ENCODE results near the gene CSNK1G3. TPM values are rescaled to one million over a fixed set of nuclear protein-coding genes. Genes with fewer than 3 reads are reported as not detected.
"Not testable (repeated sequence)": the region's sequence is repeated elsewhere in the genome, so short reads cannot be mapped to it uniquely, and the experiment has no call there.

CSNK1G3 gene
- polyA plus RNA-seq (2013, experiment 1 of 2; ENCODE audit: insufficient read length) = 25.9 TPM
- polyA plus RNA-seq (2013, experiment 2 of 2; ENCODE audit: insufficient read length) = 25.9 TPM

- DNase-seq = peak; percentile 98
Measured at GRCh38 chr5:123511648-123512605, at the start of gene CSNK1G3. CSNK1G3 (plus strand) TSS chr5:123512177; CDS start chr5:123545664, 33,487 bp downstream.

- DNase-seq = not testable (repeated sequence)
Measured at GRCh38 chr5:123466839-123467238, 45.1 kb upstream of the CSNK1G3 start.

- no peak for DNase-seq
Measured at GRCh38 chr5:123471385-123471784, 40.6 kb upstream of the CSNK1G3 start.

- peak; percentile 23 for DNase-seq
Measured at GRCh38 chr5:123472150-123472924, 39.6 kb upstream of the CSNK1G3 start.

- no peak for DNase-seq
Measured at GRCh38 chr5:123474228-123474627, 37.7 kb upstream of the CSNK1G3 start.

- no peak for DNase-seq
Measured at GRCh38 chr5:123476731-123477130, 35.2 kb upstream of the CSNK1G3 start.

- DNase-seq = no peak
Measured at GRCh38 chr5:123478546-123478945, 33.4 kb upstream of the CSNK1G3 start.

- peak; percentile 20 for DNase-seq
Measured at GRCh38 chr5:123482258-123482657, 29.7 kb upstream of the CSNK1G3 start.

- DNase-seq = no peak
Measured at GRCh38 chr5:123483446-123484077, 28.4 kb upstream of the CSNK1G3 start.

GRCh38 chr5:123485275-123485674 lies 26.7 kb upstream of the CSNK1G3 start:
- no peak for DNase-seq

- DNase-seq = no peak
Measured at GRCh38 chr5:123486951-123487655, 24.9 kb upstream of the CSNK1G3 start.

GRCh38 chr5:123490974-123491373 lies 21.0 kb upstream of the CSNK1G3 start:
- no peak for DNase-seq

- DNase-seq = not testable (repeated sequence)
Measured at GRCh38 chr5:123495211-123495610, 16.8 kb upstream of the CSNK1G3 start.

GRCh38 chr5:123496892-123497291 lies 15.1 kb upstream of the CSNK1G3 start:
- no peak for DNase-seq

- DNase-seq = no peak
Measured at GRCh38 chr5:123500471-123500870, 11.5 kb upstream of the CSNK1G3 start.

- DNase-seq = no peak
Measured at GRCh38 chr5:123502120-123502519, 9.9 kb upstream of the CSNK1G3 start.

GRCh38 chr5:123503299-123503698 lies 8.7 kb upstream of the CSNK1G3 start:
- no peak for DNase-seq

GRCh38 chr5:123505633-123506032 lies 6.3 kb upstream of the CSNK1G3 start:
- no peak for DNase-seq

GRCh38 chr5:123508441-123508840 lies 3.5 kb upstream of the CSNK1G3 start:
- DNase-seq = no peak

GRCh38 chr5:123511290-123511647 lies 708 bp upstream of the CSNK1G3 start:
- DNase-seq = peak; percentile 59

GRCh38 chr5:123512611-123513461 lies 859 bp downstream of the CSNK1G3 start:
- peak; percentile 25 for DNase-seq
